SIG-M5 treated with dmso at 0.1 percent for 504 hours (cell line): ENCODE measurements around the gene C8B.

ENCODE experiments used
- DNase-seq: peaks from one replicate; lab custom pipeline; 2025; ENCODE audit not compliant: unreplicated experiment; lab: John Stamatoyannopoulos, UW

C8B gene

DNA sequence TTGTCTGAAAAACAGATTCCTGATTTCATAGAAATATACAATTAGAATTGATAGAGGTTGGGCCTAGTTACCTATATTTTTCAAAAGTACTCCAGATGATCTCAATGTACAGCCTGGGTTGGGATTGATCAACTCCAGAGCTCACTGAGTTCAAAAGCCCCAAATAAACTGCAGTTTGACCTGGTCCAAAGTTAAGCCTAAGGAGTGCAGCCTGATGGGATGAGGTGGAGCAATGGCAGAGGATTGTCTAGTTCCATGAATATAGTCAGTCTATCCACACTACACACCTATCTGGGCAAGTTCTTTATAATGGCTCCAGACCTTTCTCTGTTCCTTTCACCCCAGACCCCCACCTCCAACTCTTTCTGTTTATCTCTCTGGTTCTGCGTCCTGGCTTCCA lies 62.0 kb downstream of the C8B start:
- DNase-seq = no peak

DNA sequence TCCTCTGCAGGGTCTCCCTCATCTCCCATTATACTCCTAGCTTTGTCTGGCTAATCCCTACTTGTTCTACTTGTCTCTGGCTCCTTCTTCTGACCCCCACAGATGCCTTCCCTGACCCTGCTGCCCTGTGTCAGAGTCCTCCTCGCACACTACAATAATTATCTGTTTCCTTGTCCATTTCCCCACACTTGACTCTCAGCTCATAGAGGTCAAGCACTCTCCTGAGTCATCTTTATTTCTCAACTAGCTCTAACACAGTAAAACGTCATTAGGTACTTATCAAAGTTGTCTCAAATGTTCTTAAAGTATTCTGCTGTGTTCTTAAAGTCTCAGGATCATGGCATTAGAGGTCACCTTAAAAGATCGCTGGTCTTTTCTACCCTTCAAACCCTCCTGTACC lies 64.1 kb downstream of the C8B start:
- no peak for DNase-seq

- DNase-seq = no peak
Measured at GRCh38 chr1:56898879-56899278, 66.9 kb downstream of the C8B start.

DNA sequence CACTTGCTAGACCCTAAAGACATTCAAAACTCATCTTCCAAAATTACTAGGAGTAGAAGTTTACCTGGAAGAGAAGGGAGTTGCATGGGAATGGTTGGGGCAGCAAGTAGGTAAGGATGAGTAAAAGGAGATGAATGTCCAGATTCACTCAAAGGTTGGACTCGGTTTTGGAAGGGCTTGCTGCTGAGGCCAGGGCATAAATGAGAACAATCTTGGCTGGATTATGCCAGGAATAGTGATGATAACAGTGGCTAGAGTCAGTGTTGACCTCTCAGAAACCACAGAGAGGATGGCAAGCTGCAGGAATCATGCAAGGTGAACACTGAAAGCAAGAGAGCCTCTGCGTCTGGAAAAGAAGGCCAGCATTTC lies 67.8 kb downstream of the C8B start:
- no peak for DNase-seq

DNA sequence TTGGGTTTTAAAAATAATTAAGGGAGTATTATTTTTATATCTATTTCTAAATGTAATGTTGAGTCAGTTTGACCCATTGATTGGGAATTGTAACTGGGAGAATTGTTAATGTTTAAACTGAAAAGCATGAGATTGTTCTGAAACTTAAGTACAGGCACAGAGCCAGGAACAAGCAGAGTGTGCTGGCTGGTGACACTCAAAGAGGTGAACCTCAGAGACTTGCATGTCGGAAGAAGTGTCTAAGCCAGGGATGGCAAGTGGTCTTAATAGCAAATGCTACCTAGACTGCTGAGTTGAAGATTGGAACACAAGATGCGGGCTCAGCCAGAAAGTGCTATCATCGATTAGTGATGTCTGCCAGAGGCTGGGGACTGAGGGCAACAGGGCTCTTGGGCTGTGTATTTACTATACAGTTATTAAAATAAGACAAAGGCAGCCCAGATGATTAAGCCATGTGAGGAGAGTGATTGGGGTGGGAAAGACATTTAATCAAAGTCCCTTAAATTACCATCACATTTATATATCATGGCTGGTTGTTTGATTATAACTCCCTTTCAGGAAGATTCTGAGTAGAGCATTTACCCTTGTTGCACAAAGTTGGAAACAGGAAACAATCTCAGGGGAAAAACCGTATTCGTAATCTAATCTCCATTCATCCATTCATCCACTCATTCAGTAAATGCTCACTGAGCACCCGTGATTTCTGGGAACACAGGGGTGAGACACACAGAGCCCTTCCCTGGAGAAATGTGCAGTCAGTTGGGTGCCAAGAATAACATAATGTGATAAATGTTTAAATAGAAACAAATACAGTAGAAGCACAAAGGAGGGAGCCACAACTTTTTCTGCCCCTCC lies 68.4 kb downstream of the C8B start:
- DNase-seq = no peak

DNA sequence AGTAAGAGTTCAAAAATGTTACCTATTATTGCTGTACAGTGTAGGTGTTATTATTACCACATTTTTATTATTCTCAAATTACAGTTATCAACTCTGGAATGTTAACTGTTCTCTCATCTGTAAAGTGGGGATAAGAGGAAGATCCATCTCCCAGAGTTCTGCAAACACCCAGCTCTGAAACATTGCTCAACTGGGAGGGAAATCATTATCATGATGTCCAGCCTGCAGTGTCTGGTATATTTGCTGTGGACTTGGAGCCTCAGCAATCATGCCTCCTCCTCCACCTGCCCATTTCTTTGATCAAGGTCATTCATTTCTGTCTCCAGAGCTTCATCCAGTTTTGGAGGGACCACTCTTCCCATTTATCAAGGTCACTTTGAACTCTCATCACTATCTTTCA lies 71.8 kb downstream of the C8B start:
- no peak for DNase-seq

DNA sequence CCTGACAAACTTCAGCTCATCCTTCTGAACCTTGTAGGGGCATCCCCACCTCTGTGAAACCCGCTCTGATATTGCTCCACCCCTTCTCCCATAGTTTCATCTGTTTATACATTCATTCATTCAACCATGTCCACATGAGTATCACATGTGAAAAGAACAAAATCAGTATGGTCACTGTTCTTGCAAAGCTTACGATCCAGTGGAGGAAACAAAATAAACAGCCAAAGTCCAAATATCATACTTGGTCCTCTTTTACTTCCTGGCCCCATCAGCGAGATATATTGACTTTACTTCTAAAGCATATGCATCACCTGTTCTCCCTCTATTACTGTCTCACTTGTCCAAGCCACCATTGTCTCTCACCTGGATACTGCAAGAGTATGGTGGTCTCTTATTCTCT lies 75.6 kb downstream of the C8B start:
- DNase-seq = no peak

DNA sequence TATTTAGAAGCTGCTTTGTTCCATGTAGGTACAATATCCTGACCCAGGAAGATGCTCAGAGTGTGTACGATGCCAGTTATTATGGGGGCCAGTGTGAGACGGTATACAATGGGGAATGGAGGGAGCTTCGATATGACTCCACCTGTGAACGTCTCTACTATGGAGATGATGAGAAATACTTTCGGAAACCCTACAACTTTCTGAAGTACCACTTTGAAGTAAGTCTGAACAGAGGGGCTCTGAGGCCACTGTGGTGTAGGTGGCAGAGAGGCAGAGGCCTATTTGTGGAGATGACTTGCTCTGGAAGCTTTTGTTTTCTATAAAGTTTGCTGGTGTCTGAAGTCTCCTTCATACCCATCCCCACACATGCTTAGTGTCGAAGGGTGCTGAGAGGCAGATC lies 84.4 kb downstream of the C8B start:
- DNase-seq = no peak

- no peak for DNase-seq
Measured at GRCh38 chr1:56880774-56881173, 85.0 kb downstream of the C8B start.
